ENCODE data around the gene MRPL40.

- no peak for TF ChIP-seq ESRRA (CRISPR knock-in tag; IDR thresholded peaks at IDR 0.05; ENCODE audit: low read depth)
- TF ChIP-seq POLR2AphosphoS5 (IDR thresholded peaks at IDR 0.05; ENCODE audit: low read depth, low read length) = no peak
- TF ChIP-seq GABPA (IDR thresholded peaks at IDR 0.05; ENCODE audit: low read depth, low read length) = no peak
- no peak for TF ChIP-seq GABPA (CRISPR knock-in tag; IDR thresholded peaks at IDR 0.05; ENCODE audit: low read depth)
- TF ChIP-seq MXD3 (CRISPR knock-in tag; IDR thresholded peaks at IDR 0.05) = no peak
- TF ChIP-seq CBX2 (IDR thresholded peaks at IDR 0.05; ENCODE audit: low read depth, low read length) = no peak
- TF ChIP-seq CBX2 (CRISPR knock-in tag; IDR thresholded peaks at IDR 0.05; ENCODE audit: low read depth) = no peak
- no peak for TF ChIP-seq CTCF (CRISPR knock-in tag; IDR thresholded peaks at IDR 0.05)
- TF ChIP-seq SMAD3 (CRISPR knock-in tag; IDR thresholded peaks at IDR 0.05) = no peak
Measured at GRCh38 chr22:19471572-19471971, 39.2 kb downstream of the MRPL40 start.
